Upper lobe of left lung (tissue), 4 donors: ENCODE data around the gene GNA12.

Source experiments
- POLR2AphosphoS5 ChIP-seq, 2 donors: sonication (generic); formaldehyde crosslinking; IDR thresholded peaks; one replicate each; pipeline ENCODE4 v1.5.1; 2017; ENCODE audit warnings: antibody characterized with exemption in 2 of 2
- TF ChIP-seq, protein P1 (sequence below), 6 experiments: fragments of 450-650 bp in 4 of 6; fragments of 200-600 bp in 2 of 6; sonication (generic) in 2 of 6; IDR thresholded peaks; one replicate each; pipeline ENCODE4 v1.5.1; 2016 to 2019; ENCODE audit warnings: antibody characterized with exemption in 6 of 6

DNA sequence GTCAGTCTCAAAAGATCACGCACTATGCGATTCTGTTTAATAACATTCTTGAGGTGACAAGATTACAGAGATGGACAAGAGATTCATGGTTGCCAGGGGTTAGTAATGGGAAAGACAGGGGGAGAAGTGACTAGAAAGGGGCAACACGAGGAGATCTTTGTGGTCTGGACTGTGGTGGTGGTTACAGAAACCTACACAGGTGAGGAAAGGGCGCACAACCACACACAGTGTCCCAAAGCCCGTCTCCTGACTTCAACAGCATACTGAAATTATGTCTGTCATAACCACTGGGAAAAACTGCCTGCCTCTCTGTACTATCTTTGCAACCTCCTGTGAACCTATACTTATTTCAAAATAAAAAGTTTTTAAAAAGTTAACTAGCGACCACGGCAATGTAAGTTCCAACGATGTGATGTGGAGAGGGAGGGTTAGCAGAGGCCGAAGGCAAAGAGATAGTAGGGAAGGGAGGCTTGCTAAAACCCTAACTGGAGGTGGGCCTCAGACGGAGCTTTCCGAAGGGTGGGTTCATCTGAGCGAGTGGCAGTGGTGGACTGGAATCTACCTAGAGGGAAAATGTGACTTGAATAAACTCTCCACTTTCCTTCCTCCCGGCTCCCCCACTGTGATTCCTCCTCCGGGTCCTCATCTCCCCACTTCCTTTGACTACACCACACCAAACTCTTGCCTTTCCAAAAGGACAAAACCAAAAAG lies 43.7 kb downstream of the GNA12 start:
- TF ChIP-seq, protein P1, sequence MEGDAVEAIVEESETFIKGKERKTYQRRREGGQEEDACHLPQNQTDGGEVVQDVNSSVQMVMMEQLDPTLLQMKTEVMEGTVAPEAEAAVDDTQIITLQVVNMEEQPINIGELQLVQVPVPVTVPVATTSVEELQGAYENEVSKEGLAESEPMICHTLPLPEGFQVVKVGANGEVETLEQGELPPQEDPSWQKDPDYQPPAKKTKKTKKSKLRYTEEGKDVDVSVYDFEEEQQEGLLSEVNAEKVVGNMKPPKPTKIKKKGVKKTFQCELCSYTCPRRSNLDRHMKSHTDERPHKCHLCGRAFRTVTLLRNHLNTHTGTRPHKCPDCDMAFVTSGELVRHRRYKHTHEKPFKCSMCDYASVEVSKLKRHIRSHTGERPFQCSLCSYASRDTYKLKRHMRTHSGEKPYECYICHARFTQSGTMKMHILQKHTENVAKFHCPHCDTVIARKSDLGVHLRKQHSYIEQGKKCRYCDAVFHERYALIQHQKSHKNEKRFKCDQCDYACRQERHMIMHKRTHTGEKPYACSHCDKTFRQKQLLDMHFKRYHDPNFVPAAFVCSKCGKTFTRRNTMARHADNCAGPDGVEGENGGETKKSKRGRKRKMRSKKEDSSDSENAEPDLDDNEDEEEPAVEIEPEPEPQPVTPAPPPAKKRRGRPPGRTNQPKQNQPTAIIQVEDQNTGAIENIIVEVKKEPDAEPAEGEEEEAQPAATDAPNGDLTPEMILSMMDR (IDR thresholded peaks at IDR 0.05) = no peak
- no peak for TF ChIP-seq POLR2AphosphoS5 (IDR thresholded peaks at IDR 0.05)
